Stomach (tissue), 4 donors: Measurements from ENCODE around the gene SOX12.

Experiments
- POLR2A ChIP-seq, 4 donors: fragments of 450-650 bp; IDR thresholded peaks; one replicate each; pipeline ENCODE4 v1.6.1; 2016; ENCODE audit warnings: antibody characterized with exemption in 4 of 4, control low read depth in 2 of 4, mild to moderate bottlenecking in 1 of 4, moderate library complexity in 1 of 4
- POLR2AphosphoS5 ChIP-seq, 3 donors: sonication (generic); formaldehyde crosslinking; IDR thresholded peaks; one replicate each; pipeline ENCODE4 v1.6.1; 2016; ENCODE audit warnings: antibody characterized with exemption in 3 of 3
- TF ChIP-seq, protein P1 (sequence below), 7 experiments: fragments of 450-650 bp in 4 of 7; fragments of 200-600 bp in 3 of 7; sonication (generic) in 3 of 7; IDR thresholded peaks; one replicate each; pipeline ENCODE4 v1.5.1; 2016 to 2019; ENCODE audit warnings: antibody characterized with exemption in 7 of 7, control low read depth in 2 of 7, mild to moderate bottlenecking in 1 of 7

DNA sequence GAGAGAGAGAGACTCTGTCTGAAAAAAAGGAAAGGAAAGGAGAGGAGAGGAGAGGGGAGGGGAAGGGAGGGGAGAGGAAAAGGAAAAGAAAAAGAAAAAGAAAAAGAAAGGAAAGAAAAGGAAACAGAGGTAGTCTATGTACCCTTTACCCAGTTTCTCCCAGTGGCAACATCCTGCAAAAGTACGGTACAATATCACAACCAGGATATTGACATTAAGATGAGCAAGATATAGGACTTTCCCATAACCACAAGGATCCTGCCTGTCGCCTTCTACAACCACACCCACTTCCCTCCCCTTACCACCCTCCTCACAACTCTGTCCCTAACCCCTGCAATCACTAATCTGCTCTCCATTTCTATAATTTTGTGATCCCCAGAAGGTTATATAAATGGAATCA lies 38.8 kb upstream of the SOX12 start:
- TF ChIP-seq POLR2A (IDR thresholded peaks at IDR 0.05) (no peak), POLR2AphosphoS5 (IDR thresholded peaks at IDR 0.05) (no peak)
- TF ChIP-seq, protein P1, sequence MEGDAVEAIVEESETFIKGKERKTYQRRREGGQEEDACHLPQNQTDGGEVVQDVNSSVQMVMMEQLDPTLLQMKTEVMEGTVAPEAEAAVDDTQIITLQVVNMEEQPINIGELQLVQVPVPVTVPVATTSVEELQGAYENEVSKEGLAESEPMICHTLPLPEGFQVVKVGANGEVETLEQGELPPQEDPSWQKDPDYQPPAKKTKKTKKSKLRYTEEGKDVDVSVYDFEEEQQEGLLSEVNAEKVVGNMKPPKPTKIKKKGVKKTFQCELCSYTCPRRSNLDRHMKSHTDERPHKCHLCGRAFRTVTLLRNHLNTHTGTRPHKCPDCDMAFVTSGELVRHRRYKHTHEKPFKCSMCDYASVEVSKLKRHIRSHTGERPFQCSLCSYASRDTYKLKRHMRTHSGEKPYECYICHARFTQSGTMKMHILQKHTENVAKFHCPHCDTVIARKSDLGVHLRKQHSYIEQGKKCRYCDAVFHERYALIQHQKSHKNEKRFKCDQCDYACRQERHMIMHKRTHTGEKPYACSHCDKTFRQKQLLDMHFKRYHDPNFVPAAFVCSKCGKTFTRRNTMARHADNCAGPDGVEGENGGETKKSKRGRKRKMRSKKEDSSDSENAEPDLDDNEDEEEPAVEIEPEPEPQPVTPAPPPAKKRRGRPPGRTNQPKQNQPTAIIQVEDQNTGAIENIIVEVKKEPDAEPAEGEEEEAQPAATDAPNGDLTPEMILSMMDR (IDR thresholded peaks at IDR 0.05) = no peak
